HepG2 (cell line): Measurements from ENCODE around the gene SUPT4H1. TPM values are rescaled to one million over a fixed set of nuclear protein-coding genes. Genes with fewer than 3 reads are reported as not detected.

ENCODE experiments used
- ATF2 ChIP-seq: sonication (generic); formaldehyde crosslinking; IDR thresholded peaks from 2 replicates; pipeline ENCODE4 v1.4.0; 2020; ENCODE audit warnings: missing genetic modification reagents
- CEBPZ ChIP-seq: IDR thresholded peaks from 2 replicates; pipeline ENCODE4 v1.6.1; 2012; ENCODE audit warnings: low read length, improper control_type of control experiment
- MAX ChIP-seq: IDR thresholded peaks from 2 replicates; pipeline ENCODE4 v1.6.1; 2012; ENCODE audit warnings: inconsistent platforms
- MEIS1 ChIP-seq: sonication (generic); formaldehyde crosslinking; IDR thresholded peaks from 2 replicates; pipeline ENCODE4 v1.9.0; 2021; ENCODE audit warnings: mild to moderate bottlenecking, missing genetic modification reagents, moderate library complexity, borderline replicate concordance
- SOX6 ChIP-seq, 2 experiments: fragments of 450-650 bp in 1 of 2; sonication (generic) in 1 of 2; formaldehyde crosslinking in 1 of 2; IDR thresholded peaks; 2 replicates each; pipeline versions ENCODE4 v1.4.0 to v1.6.1; 2017 to 2020; ENCODE audit warnings: antibody characterized with exemption in 1 of 2, mild to moderate bottlenecking in 1 of 2, missing genetic modification reagents in 1 of 2
- TEAD2 ChIP-seq: sonication (generic); formaldehyde crosslinking; IDR thresholded peaks from 2 replicates; pipeline ENCODE4 v1.9.0; 2021; ENCODE audit warnings: missing genetic modification reagents
- THAP9 ChIP-seq: sonication (generic); formaldehyde crosslinking; IDR thresholded peaks from 2 replicates; pipeline ENCODE4; 2020; ENCODE audit warnings: missing genetic modification reagents, mild to moderate bottlenecking, borderline replicate concordance
- ZEB1 ChIP-seq: IDR thresholded peaks from 2 replicates; pipeline ENCODE4 v1.6.1; 2012; ENCODE audit warnings: mild to moderate bottlenecking, low read depth, inconsistent platforms; ENCODE audit not compliant: insufficient replicate concordance
- ZFY ChIP-seq: sonication (generic); formaldehyde crosslinking; IDR thresholded peaks from 2 replicates; pipeline ENCODE4 v1.4.0; 2020; ENCODE audit warnings: missing genetic modification reagents
- ZNF367 ChIP-seq: sonication (generic); formaldehyde crosslinking; IDR thresholded peaks from 2 replicates; pipeline ENCODE4 v1.4.0; 2020; ENCODE audit warnings: missing genetic modification reagents, borderline replicate concordance
- ZNF501 ChIP-seq: sonication (generic); formaldehyde crosslinking; IDR thresholded peaks from 2 replicates; pipeline ENCODE4 v1.5.1; 2020; ENCODE audit warnings: mild to moderate bottlenecking, moderate library complexity, missing genetic modification reagents
- ZNF646 ChIP-seq: sonication (generic); formaldehyde crosslinking; IDR thresholded peaks from 2 replicates; pipeline ENCODE4 v1.9.0; 2021; ENCODE audit warnings: mild to moderate bottlenecking, missing genetic modification reagents
- ZNF709 ChIP-seq: sonication (generic); formaldehyde crosslinking; IDR thresholded peaks from 2 replicates; pipeline ENCODE4 v1.5.0; 2020; ENCODE audit warnings: mild to moderate bottlenecking, missing genetic modification reagents
- polyA plus RNA-seq, 8 experiments: library from polyadenylated mRNA; depleted of rRNA in 3 of 8; stranded (reverse) in 7 of 8; unstranded in 1 of 8; fragments of >200 nt; fragmentation: Illumina TruSeq in 4 of 8; extraction: Trizol in 4 of 8; gene quantifications; 2 replicates each; pipeline versions ENCODE4 v1.2.1 to v1.2.3, GENCODE V29; 2011 to 2016; ENCODE audit warnings: low read depth in 4 of 8, missing spikeins in 1 of 8, mixed read lengths in 1 of 8; ENCODE audit not compliant: insufficient read depth in 1 of 8
- total RNA-seq, 5 experiments: library from RNA; depleted of rRNA; stranded (reverse); fragments of >200 nt; fragmentation: Illumina TruSeq; extraction: Trizol; gene quantifications; 2 replicates each; pipeline ENCODE4 v1.2.3, GENCODE V29; 2016; ENCODE audit warnings: low read depth in 1 of 5

The SUPT4H1 gene
- total and polyA plus RNA-seq, 2 of the 13 experiments (the other 11 are each of a cell fraction or from before 2014, with no cell fraction given) = 155 to 244 TPM

GRCh38 chr17:58369214-58370031 is 17.4 kb upstream of the SUPT4H1 start (continued):
- TF ChIP-seq MEIS1 (CRISPR knock-in tag) (peak; percentile 90; the same call in 1 of the 2 replicates), ZNF709 (no peak; the same call in 1 of the 2 replicates), THAP9 (CRISPR knock-in tag) (no peak; the same call in 1 of the 2 replicates), CEBPZ (no peak), ATF2 (CRISPR knock-in tag) (peak; percentile 81; the same call in 1 of the 2 replicates), ZFY (CRISPR knock-in tag) (peak; percentile 48), TEAD2 (CRISPR knock-in tag) (no peak), MAX (peak; percentile 62), ZNF501 (CRISPR knock-in tag) (peak; percentile 65), SOX6 (IDR thresholded peaks at IDR 0.05) (no peak), SOX6 (CRISPR knock-in tag; IDR thresholded peaks at IDR 0.05) (peak; percentile 94), ZEB1 (peak; percentile 60), ZNF367 (CRISPR knock-in tag) (no peak), ZNF646 (CRISPR knock-in tag) (no peak; the same call in 1 of the 2 replicates)
